B cell (primary cell): ENCODE measurements around the gene LRRC42.

Experiments used
- EZH2 ChIP-seq: IDR thresholded peaks from 2 replicates; pipeline ENCODE4 v1.6.1; 2012; ENCODE audit warnings: borderline replicate concordance, low read depth, mild to moderate bottlenecking, moderate library complexity, low read length; ENCODE audit not compliant: insufficient read depth, poor library complexity, severe bottlenecking
- TF ChIP-seq, protein P1 (sequence below): fragments of 200-600 bp; IDR thresholded peaks from one replicate; pipeline ENCODE4 v1.8.0; 2022; ENCODE audit warnings: antibody characterized with exemption, mild to moderate bottlenecking

DNA sequence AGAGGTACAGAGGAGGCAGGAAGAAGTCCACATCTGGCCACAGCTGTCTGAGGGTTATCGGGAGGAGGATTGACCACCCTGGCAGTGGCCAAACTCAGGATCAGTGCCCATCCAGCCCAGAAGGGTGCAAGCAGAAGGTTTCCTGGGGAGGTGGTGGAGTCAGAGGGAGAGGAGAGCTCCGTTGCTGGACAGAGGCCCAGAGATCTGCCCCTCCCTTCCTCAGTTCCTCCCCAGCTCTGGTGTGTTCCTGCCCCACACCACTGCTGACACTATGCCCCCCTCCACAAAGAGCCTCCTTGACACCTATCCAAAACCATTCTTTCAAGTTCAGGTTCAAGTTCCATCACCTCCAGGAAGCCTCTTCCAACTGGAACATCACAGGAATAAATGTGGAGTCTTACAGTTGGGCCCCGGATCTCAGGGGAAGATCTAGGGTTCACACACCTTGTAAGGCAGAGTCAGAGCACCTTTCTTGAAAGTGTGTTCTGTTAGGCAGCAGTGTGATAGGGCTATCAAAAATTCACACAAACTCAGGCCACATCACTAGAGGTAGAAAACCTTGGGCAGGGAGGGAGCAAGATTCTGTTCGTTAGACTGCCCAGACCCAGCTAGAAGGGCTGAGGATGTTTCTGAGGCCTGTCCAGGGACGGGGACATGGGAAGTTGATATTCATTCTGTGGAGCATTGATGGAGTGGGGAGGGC lies 64.4 kb downstream of the LRRC42 start:
- TF ChIP-seq, protein P1, sequence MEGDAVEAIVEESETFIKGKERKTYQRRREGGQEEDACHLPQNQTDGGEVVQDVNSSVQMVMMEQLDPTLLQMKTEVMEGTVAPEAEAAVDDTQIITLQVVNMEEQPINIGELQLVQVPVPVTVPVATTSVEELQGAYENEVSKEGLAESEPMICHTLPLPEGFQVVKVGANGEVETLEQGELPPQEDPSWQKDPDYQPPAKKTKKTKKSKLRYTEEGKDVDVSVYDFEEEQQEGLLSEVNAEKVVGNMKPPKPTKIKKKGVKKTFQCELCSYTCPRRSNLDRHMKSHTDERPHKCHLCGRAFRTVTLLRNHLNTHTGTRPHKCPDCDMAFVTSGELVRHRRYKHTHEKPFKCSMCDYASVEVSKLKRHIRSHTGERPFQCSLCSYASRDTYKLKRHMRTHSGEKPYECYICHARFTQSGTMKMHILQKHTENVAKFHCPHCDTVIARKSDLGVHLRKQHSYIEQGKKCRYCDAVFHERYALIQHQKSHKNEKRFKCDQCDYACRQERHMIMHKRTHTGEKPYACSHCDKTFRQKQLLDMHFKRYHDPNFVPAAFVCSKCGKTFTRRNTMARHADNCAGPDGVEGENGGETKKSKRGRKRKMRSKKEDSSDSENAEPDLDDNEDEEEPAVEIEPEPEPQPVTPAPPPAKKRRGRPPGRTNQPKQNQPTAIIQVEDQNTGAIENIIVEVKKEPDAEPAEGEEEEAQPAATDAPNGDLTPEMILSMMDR: no peak
- TF ChIP-seq EZH2: no peak
